Measurements from ENCODE around the gene TMEM120A. TPM values are rescaled to one million over a fixed set of nuclear protein-coding genes. Genes with fewer than 3 reads are reported as not detected.

TMEM120A gene
- total and polyA plus RNA-seq, 2 experiments from 2014 or later = 24.6 to 56.9 TPM

DNA sequence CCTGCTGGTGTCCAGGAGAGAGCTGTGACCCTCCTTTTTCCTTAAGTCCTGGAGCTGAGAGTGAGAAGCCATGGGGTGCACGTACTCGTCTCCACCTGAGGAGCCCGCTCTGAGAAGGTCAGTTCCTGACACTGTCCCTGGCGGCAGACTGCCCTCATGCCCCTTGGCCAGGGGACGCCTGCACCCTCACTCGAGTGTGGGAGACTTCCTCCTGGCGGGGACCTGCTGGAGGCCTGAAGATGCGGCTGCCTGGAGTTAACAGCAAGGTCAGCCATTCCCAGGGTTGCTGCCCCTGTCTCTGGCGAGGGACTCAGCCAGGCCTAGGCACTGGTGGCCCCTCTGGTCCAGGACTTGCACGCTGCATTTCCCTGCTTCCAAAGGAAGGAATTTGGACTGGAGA lies 26.4 kb downstream of the TMEM120A start:
- Histone ChIP-seq H3K27me3 (no peaks in the 10 kb centered on the region), H3K27ac (no peak overlapping the region), H3K36me3 (no peaks in the 10 kb centered on the region), H3K4me1 (ENCODE audit: low read depth) (peaks cover 29% of the 10 kb centered on the region), H3K4me3 (no peak overlapping the region), H3K9me3 (ENCODE audit: low read depth) (no peaks in the 10 kb centered on the region)
- DNase-seq (ENCODE audit: low read depth in 1 of 2, low spot score in 1 of 2) = no peak
- TF ChIP-seq, protein P1, sequence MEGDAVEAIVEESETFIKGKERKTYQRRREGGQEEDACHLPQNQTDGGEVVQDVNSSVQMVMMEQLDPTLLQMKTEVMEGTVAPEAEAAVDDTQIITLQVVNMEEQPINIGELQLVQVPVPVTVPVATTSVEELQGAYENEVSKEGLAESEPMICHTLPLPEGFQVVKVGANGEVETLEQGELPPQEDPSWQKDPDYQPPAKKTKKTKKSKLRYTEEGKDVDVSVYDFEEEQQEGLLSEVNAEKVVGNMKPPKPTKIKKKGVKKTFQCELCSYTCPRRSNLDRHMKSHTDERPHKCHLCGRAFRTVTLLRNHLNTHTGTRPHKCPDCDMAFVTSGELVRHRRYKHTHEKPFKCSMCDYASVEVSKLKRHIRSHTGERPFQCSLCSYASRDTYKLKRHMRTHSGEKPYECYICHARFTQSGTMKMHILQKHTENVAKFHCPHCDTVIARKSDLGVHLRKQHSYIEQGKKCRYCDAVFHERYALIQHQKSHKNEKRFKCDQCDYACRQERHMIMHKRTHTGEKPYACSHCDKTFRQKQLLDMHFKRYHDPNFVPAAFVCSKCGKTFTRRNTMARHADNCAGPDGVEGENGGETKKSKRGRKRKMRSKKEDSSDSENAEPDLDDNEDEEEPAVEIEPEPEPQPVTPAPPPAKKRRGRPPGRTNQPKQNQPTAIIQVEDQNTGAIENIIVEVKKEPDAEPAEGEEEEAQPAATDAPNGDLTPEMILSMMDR (IDR thresholded peaks at IDR 0.05; ENCODE audit: low read depth, low read length) = no peak

DNA sequence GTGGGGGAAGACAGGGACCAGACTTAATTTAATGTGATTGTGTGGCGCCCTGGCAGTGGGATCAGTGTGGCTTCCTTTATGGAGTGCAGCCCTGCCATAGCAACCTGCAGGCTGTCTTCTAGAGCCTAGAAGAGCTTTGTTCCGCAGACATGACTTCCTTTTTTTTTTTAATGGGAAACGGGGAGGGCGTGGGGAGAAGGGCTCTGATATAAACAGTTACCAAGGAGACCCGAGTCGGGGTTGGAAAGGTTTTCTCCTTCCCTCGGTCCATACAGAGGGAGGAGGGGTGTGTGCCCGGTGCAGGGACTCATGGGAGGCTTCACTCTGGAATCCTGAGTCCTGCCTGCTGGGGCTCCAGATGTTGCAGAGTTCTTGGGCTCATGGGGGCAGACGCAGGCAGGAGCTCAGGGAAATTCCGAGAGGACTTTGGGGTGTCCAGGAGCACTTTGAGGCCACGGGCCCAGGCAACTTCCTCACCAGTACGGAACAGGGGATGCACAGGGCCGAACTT lies 26.9 kb downstream of the TMEM120A start:
- peaks cover 33% of the 10 kb centered on the region for H3K4me1 ChIP-seq (ENCODE audit: low read depth)

DNA sequence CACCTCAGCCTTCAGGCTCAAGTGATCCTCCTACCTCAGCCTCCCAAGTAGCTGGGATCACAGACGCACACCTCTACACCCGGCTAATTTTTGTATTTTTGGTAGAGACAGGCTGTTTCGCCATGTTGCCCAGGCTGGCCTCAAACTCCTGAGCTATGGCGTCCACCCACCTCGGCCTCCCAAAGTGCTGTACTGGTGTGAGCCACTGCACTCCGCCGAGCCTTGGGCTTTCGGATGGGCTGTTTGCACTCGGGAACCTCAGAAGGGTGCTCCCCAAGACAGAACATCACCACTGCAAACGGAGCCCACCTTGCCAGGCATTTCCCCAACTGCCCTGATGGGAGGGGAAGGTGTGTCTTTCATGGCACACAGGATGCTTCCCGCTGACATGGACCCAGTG lies 27.3 kb downstream of the TMEM120A start:
- Histone ChIP-seq H3K27ac (no peak overlapping the region), H3K4me1 (ENCODE audit: low read depth) (peaks cover 36% of the 10 kb centered on the region), H3K4me3 (no peak overlapping the region), H3K9me3 (ENCODE audit: low read depth) (no peaks in the 10 kb centered on the region), H3K36me3 (no peaks in the 10 kb centered on the region), H3K27me3 (no peaks in the 10 kb centered on the region)
- DNase-seq (ENCODE audit: low read depth in 1 of 2, low spot score in 1 of 2) = no peak
- TF ChIP-seq, protein P1 (IDR thresholded peaks at IDR 0.05; ENCODE audit: low read depth, low read length) = no peak

More for the DNA sequence above, 26.9 kb downstream of the TMEM120A start:
- no peaks in the 10 kb centered on the region for H3K36me3 ChIP-seq
- no peak overlapping the region for H3K4me3 ChIP-seq
- TF ChIP-seq, protein P1 (IDR thresholded peaks at IDR 0.05; ENCODE audit: low read depth, low read length) = no peak
- no peaks in the 10 kb centered on the region for H3K9me3 ChIP-seq (ENCODE audit: low read depth)
- no peaks in the 10 kb centered on the region for H3K27me3 ChIP-seq
- H3K27ac ChIP-seq = no peak overlapping the region
- DNase-seq (ENCODE audit: low read depth in 1 of 2, low spot score in 1 of 2) = peak in 1 of 2 donors; percentile 33

DNA sequence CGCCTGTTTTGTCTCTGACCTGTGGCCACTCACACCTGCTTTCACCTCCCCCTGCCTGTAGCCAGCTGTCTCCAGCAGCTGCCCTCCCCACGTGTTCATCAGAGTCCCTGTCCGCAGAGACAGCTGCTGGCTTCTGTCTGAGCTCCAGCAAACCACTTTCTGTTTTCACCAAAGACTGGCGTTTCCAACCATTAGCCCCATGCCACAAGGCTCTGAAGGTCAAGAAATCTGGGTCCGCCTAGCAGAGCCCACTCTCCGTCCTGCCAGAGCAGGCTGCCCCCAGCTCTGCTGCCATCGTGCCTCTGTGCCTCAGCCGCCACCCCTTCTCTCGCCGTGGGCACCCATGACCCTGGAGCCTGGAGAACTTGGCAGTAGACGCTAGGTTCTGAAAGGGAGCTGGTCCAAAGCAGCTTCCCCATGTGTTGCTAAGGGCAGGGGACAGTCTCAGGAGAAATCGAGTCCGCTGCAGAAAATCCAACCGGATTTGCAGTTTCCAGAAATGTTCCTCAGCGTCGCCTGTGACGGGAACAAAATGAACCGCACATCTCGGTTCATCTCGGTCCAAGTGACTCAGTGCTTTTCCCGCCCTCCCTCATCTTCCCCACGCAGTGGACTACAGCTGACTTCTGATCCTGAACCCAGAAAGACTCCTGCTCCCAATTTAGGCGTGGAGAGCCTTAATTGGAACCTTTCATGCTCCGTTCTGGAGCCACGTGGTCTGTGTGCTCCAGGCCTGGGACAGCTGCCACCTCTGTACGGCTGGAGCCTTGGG lies 28.0 kb downstream of the TMEM120A start:
- Histone ChIP-seq H3K4me3 (no peak overlapping the region), H3K4me1 (ENCODE audit: low read depth) (peaks cover 30% of the 10 kb centered on the region), H3K36me3 (no peaks in the 10 kb centered on the region), H3K9me3 (ENCODE audit: low read depth) (no peaks in the 10 kb centered on the region), H3K27ac (peak overlapping the region; percentile 1), H3K27me3 (no peaks in the 10 kb centered on the region)
- peak in 1 of 2 donors; percentile 59 for DNase-seq (ENCODE audit: low read depth in 1 of 2, low spot score in 1 of 2)
- TF ChIP-seq, protein P1 (IDR thresholded peaks at IDR 0.05; ENCODE audit: low read depth, low read length) = no peak

DNA sequence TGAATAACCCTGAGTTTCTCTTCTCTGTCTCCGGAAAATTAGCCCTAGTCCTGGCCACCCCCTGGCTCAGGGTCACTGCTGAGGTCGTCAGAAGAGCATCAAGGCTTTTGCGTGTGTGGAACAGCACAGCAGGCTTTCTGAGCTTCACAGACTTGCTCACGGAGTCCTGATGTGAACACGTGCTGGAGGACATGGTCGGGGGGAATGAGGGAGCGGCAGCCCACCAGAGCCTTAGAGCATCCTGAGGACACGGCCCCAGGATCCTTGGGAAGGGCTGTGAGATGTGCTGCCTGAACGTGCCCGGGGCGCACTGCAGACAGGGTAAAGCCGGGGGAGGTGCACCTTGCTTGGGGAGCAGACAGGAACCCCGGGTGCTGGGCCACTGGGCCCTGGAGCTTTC lies 28.8 kb downstream of the TMEM120A start:
- Histone ChIP-seq H3K27ac (peak overlapping the region; percentile 1), H3K36me3 (no peaks in the 10 kb centered on the region), H3K4me1 (ENCODE audit: low read depth) (peaks cover 28% of the 10 kb centered on the region), H3K4me3 (no peak overlapping the region), H3K27me3 (no peaks in the 10 kb centered on the region), H3K9me3 (ENCODE audit: low read depth) (no peaks in the 10 kb centered on the region)
- TF ChIP-seq, protein P1 (IDR thresholded peaks at IDR 0.05; ENCODE audit: low read depth, low read length) = no peak
- DNase-seq (ENCODE audit: low read depth in 1 of 2, low spot score in 1 of 2) = no peak

Measured in cardiac muscle cell (in vitro differentiated cells and primary cell).